Activated CD4-positive, alpha-beta T cell treated with anti-CD3 and anti-CD28 coated beads for 1 hour (primary cell): ENCODE data around the gene SLIT3.
"Not testable (repeated sequence)": the region's sequence is repeated elsewhere in the genome, so short reads cannot be mapped to it uniquely, and the experiment has no call there.

Experiments
- DNase-seq: peaks from one replicate; pipeline ENCODE4 v3.0.0-alpha.2; 2020

SLIT3 gene

DNA sequence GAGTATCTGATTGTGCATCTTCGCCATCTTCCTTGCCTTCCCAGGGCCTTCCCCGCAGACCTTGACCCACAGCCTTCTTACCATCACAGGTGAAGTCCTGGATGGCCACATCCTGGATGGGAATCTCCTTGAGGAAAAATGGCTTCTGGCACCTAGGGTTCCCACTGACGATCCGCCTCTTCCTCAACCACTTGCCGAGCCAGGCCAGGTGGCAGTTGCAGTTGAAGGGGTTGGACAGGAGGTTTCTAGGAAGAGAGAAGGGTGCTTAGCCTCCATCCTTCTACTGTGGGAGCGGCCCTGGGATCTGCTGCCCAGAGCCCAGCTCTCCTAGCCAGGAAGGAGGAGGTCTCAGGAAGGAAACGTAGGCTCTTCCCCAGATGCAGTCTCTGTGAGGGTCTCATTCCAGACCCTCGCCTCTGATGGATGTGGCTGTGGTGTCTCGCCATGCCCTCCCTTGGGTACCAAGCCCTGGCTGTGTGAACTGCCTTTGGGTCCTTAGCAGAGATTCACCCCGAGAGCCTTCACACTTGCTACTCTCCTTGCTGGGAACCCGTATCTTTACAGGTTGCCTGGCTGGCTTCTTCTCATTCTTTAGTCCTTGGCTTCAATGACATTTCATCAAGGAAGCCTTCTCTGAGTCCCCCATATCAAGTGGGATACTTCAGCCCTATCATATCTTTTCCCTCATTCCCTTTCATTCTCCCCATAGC is 551.4 kb downstream of the SLIT3 start:
- DNase-seq: no peak

DNA sequence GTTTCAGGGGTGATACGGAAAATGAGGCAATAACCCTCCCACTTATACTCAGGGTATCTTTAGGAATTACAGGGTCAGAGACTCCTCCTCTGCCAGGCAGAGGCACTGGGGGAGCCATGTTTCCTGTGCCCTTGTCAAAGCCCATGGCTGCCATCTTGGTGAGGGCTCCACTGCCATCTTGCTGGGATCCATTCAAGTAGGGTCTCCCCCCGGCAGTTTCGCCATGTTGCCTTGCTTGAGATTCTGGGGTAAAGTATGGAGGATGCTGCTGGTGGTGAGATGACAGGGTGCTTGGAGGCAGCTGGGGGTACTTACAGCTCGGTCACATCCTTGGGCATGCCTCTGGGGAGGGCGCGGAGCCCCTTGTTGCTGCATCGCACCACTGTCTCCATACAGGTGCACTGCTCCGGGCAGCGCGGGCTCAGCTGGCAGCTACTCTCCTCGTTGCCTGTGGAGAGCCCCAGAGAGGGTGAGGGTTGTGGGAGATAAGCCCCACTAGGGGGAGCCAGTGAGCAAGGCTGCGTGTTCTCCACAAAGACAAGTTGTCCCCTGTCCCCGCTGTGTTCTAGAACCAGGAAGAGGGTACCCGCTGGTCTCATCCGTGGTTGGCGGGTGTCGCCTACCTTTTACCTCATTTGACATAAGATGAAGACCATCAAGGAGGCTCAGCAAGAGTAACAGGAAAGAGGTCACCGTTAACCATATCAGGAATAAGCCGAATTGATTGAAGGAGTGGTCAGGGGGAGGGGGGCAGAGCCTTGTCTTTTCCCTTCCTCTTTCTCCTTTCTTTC is 552.8 kb downstream of the SLIT3 start:
- no peak for DNase-seq

DNA sequence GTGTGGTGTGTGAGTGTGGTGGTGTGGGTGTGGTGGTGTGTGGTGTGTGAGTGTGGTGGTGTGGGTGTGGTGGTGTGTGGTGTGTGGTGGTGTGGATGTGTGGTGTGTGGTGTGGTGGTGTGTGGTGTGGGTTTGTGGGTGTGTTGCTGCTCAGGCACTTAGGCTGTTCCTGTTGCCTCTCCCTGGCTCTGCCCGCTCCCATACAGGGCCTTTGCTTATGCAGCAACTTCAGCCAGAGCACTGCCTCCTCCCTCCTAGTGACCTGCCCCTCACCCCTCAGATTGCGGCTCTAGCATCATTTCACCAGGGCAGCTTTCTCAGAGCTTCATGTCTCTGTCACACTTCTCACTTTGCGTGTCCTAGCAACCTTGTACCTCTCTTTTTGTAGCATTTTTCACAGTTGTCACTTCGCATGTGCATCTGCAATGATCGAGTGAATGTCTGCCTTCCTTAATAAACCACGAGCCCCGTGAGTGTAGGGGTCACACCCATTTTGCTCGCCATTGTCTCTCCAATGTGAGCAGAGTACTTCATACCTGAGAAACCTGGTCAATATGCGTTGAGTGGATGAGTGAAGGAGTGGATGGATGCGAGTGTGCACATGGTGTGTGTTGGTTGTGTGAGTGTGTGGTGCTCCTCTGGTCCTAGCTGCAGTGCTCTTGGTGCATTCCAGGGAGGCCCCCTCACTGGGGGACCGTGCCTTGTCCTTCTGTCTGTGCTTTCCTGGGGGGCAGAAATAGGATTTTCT is 553.9 kb downstream of the SLIT3 start:
- no peak for DNase-seq

DNA sequence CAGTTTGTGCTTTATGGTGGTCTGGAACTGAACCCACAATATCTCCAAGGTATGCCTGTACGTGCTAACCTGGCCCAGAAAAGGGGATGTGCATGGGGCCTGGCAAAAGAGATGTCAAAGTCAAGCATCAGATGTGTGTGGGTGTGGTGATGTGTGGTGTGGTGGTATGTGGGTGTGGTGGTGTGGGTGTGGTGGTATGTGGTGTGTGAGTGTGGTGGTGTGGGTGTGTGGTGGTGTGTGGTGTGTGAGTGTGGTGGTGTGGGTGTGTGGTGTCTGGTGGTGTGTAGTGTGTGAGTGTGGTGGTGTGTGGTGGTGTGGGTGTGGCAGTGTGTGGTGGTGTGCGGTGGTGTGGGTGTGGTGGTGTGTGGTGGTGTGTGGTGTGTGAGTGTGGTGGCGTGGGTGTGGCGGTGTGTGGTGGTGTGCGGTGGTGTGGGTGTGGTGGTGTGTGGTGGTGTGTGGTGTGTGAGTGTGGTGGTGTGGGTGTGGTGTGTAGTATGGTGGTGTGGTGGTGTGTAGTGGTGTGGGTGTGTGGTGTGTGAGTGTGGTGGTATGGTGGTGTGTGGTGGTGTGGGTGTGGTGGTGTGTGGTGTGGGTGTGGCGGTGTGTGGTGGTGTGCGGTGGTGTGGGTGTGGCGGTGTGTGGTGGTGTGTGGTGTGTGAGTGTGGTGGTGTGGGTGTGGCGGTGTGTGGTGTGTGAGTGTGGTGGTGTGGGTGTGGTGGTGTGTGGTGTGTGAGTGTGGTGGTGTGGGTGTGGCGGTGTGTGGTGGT is 554.6 kb downstream of the SLIT3 start:
- not testable (repeated sequence) for DNase-seq

DNA sequence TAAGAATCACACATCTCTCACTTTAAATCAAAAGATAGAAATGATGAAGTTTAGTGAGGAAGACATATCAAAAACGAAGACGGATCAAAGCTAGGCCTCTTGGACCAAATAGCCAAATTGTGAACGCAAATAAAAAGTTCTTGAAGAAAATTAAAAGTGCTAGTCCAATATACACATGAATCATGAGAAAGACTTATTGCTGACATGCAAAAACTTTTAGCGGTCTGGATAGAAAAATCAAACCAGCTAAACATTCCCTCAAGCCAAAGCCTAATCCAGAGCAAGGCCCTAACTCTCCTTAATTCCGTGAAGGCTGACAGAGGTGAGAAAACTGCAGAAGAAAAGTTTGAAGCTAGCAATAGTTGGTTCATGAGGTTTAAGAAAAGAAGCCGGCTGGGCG is 557.3 kb downstream of the SLIT3 start:
- no peak for DNase-seq

DNA sequence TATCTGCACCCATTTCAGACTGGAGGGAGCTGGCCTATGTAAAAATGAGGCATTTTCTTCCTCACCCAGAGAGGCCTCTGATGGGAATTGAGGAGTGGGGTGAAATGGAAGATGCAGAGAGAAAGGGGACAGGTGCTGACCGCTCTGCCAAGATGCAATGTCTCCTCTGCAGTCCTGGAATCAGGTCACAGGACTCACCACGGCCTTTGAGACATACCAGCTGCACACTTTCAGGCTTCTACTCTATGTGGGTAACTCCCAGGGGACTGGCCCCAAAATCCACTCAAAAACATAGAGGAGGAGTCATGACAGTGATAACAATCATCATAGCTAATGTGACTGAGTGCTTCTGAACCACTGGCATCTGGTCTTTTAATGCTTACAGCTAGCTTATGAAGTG is 558.6 kb downstream of the SLIT3 start:
- not testable (repeated sequence) for DNase-seq

DNA sequence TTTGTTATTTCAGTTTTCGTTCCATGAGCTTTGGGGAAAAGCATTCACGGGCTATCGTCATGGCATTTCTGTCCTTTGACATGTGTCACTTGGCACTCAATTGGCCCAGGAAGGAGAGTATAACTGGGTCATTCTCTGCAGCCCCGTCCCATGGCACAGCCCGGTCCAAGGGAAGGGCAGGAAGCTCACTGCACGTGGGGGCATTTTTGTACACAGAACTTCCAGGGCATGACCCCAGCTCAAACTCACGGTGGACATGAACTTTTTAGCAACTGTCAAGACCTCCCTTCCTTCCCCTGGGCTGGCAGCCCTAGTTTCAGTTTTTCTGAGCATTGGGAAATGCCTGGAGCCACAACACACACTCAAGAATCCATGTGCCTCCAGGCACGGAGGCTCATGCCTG is 560.1 kb downstream of the SLIT3 start:
- no peak for DNase-seq

DNA sequence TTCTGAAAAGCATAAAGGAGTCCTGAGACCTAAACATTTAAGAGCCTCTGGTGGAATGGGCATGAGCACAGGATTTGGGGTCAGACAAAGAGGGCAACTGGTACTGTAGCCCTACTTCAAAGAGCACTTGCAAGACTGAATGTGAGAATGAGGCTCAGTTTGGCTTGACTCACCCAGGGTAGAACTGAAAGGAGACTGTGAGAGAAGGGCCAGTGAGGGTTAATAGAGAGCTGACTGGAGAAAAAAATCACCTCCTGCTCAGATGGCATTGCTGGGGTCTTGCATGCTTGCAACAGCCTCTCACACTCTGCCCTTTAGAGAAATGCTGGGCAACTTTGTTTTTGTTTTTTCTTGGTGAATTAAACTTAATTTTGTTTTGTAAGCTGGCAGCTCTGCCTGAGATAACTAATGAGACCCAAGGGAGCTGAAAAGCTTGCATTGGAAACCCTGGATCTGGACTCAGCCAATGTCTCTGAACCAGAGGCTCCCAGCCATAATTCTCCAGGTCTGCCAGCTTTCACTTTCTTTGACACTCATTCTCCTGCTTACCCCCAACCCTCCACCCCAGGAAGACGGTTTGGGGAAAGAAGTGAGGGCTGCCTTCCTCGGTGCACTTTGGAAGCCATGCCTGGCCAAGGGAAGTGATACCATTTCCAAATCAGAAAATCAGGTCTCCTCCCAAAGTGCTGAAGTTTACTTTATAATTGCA is 560.7 kb downstream of the SLIT3 start:
- no peak for DNase-seq

DNA sequence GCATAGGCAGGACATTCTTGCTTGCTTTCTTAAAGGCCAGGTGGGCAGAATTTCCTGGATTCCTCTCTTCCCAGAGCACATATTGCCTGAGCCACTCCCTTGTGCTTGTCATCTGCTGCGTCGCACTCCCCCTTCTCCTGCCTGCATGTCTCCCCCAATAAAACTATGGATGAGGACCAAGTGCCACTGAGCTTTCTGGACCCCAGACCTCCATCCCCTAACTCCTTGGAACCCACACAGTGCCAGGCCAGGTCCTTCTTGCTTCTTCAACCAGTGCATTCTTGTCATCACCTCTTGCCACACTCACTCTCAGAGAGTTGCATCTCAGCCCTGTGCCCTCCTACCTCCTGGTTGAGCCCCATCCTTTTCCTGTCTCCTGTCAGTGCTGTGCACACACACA is 563.9 kb downstream of the SLIT3 start:
- DNase-seq: no peak

DNA sequence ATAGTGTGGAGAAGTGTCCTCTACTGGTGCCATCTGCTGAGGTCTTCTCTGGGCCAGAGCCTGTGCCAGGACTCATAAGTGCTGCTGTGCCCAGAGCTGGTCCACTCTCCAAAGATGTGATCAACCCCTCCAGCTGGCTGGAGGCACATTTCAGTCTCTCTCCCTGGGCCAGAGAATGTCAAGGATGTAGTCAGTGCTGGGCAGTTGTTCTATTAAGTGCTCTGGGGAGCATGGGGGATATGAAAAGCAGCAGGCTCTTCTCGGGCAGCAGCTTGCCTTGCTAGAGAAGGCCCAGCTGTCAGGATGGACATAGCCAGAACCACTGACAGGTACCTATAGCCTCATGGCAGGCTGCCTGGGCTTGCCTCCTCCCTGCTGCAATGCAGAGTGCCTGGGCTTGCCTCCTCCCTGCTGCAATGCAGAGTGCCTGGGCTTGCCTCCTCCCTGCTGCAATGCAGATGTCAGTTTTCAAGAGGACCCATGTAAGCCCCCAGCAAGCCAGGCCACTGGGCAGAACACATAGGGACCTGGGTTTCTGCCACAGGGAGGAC is 564.6 kb downstream of the SLIT3 start:
- no peak for DNase-seq

DNA sequence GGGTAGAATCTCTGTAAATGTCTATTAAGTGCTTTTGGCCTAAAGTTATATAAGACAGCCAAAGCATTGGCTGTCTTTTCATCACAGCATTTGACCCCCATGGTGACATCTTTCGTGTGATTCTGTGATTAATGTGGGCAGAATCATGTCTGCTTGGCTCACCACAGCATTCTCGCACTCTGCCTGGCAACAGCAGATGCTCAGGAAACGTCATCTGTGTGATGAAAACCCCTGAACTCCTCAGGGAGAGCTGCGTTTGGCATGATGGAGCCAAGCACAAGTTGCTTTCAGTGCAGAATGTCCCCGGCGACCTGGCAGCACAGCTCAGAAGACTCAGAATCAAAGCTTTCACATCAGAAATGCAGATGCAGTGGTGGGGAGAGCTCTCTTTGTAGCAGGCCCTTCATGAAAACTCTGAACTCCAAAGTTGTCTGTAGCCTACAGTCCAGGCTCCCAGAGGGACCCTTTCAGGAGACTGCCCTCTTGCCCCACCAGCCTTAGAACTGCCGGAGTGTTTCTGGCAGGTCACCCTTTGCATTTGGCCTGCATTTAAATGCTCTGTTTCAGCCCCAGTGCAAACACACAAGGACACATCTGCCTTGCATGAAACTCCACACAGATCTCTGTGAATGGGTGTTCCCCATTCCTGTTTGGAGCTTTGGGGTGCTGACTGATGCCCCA is 566.2 kb downstream of the SLIT3 start:
- DNase-seq: no peak

DNA sequence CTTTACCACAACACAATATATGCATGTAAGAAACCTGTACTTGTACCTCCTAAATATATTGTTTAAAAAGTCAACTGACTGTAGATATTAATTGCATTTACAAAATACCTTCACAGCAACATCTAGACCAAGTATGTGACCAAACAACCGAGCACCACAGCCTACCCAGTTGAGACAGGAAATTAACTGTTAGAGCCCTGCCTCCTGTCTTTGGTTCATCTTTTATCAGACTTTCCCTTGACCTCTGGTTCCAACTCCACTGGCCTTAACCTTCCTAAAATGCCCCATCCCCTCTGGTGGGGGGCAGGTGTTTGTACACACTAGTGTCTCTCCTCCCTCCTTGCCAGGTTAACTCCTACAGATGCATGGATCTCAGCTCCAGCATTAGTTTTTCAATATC is 566.8 kb downstream of the SLIT3 start:
- no peak for DNase-seq

DNA sequence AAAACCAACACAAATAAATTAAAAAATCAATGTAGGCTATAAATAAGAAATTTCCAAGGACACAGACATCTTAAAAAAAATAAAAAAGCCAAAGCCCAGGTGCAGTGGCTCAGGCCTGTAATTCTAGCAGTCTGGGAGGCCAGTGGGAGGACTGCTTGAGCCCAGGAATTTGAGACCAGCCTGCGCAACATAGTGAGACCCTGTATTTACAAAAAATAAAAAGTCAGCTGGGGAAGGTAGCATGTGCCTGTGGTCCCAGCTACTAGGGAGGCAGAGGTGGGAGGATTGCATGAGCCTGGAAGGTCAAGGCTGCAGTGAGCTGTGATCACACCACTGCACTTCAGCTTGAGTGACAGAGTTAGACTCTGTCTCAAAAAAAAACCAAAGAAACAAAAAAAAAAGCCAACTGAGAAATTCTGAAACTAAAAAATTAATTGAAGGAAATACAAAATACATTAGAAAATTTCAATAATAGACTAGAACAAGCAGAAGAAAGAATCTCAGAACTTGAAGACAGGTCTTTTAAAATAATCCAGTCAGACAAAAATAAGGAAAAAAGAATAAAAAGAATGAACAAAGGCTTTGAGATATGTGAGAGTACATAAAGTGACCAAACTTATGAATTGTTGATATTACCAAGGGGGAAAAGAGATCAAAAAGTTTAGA is 572.3 kb downstream of the SLIT3 start:
- no peak for DNase-seq

DNA sequence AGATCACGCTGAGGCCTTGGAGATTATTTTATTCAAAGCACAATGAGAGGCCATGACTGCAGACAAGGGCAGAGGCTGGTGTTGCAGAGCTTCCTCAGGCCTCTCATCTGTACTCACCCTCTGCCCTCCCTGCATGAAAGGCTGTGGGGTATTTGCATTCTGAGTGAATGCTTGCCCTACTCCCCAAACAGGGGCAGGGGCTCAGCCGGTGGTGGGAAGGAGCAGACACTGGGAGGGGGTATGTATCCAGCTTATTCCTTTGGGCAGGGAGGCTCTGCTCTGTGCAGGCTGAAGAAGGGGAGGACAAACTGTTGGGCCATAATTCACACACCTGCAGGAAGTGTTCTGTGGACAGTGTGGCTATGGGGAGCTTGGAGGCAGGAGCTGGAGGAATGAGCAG is 573.4 kb downstream of the SLIT3 start:
- no peak for DNase-seq

DNA sequence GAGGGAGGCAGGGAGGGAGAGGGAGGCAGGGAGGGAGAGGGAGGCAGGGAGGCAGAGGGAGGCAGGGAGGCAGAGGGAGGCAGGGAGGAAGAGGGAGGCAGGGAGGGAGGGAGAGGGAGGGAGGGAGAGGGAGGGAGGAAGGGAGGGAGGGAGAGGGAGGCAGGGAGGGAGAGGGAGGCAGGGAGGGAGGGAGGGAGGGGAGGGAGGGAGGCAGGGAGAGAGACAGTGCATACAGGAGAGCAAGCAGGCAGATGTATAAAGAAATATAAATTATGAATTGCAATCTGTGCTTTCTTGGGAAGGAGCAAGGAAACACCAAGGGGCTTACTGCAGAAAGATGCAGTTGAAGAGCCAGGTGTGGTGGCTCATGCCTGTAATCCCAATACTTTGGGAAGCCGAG is 574.6 kb downstream of the SLIT3 start:
- DNase-seq: no peak

DNA sequence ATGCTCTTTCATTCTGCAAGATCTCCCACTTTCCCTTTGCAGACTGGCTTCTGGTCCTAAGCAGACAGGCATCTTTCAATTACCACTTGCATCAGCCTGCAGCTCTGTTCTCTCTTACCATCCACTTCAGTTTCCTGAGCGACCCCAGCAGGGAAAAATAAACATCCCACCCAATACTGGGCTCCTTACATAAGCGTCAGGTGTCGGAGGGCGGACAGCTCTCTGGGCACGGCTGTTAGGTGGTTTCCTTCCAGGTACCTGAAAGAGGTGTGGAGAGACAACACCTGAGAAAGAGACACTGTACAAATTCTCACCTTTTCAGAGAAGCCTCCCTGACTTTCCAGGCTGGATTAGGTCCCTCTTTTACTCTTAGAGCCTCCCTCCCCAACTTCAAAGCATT is 576.7 kb downstream of the SLIT3 start:
- no peak for DNase-seq

DNA sequence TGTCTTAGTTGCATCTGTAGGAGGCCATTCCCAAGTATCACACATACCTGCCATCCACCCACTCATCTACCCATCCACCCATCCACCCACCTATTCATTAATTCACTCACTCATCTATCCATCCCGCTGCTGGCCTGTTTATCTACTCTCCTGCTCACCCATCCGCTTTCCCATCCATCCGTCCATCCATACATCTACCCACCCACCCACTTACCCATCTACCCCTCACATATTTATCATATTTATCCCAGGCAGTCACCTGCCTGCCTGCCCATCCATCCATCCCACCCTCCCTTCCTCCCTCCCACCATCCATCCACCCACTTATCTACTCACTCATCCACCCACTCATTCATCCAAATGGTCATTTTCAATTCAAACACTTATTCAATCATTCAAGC is 577.9 kb downstream of the SLIT3 start:
- no peak for DNase-seq

DNA sequence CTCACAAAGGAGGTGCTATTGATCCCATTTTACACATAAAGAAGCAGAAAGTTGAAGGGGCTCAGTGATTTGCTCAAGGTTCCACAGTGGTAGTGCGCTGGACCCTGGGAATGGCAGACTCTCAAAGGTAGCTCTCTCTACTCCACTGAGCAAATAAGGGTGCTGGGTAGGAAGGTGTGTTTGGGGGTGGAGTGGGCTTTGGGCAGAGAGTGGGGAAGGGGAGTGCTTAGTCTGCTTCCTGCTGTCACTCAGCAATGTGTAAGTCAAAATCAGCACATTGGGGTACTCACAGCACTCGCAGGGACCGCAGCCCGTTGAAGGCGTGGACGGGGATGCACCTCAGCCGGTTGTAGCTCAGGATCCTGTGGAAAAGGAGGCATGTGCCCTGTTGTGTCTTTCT is 579.0 kb downstream of the SLIT3 start:
- no peak for DNase-seq

DNA sequence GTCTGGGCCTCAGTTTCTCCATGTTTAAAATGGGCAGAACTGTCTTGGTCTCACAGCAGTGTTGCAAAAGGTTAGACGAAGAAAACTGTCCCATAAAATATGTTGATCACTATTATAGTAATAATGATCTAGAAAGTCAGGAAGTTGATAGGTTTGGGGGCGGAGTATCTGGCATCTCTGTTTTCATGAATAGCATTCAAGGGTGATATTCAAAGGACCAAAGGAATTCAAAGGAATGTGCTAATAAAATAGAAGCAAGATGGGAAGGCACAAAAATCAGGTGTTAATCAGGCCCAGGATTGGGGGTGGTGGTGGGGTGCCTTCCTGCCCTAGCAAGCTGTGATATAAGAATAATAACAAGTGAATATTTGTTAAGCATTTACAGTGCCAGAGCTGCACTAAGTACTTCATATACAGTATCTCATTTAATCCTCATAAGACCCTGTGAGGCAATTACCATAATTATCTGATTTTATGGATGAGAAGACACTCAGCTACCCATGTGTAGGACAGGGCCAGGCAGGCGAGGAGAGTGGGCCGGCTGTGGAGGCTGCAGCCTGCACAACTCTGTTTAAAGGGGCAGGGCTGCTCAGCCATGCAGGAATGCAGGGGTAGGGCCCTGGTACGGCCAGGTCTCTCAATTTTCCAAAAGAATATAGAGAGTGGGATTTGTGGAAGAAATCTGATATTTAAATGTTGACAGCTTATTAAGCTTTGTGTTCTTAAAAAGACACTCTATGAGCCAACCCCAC is 579.8 kb downstream of the SLIT3 start:
- DNase-seq: no peak

DNA sequence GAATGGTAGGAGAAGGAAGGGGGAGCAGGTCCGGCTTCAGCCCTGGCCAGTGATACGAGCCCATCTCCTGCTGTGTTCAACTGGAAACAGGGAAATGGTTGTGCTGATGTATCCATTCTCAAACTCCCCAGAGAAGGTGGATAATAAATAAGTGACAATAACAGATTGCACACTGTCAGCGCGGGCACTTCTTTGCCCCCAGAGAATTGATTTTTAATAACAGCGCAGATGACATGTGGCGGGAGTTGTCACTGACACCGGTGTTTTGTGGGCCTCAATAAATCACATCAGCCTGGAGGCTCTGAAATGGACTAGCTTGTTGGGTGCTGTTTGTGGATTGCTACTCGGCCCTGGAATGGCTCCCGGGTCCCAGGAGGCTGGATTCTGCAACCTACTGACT is 580.4 kb downstream of the SLIT3 start:
- no peak for DNase-seq
